ENCODE results near the gene SETD1B. TPM values are rescaled to one million over a fixed set of nuclear protein-coding genes. Genes with fewer than 3 reads are reported as not detected.
A peak's percentile ranks its signal among the peaks of the same experiment; 100 is the strongest.

SETD1B gene
- total RNA-seq, 6 donors from 2014 or later: 9.3 to 47.1 (median 20.4) TPM

DNA sequence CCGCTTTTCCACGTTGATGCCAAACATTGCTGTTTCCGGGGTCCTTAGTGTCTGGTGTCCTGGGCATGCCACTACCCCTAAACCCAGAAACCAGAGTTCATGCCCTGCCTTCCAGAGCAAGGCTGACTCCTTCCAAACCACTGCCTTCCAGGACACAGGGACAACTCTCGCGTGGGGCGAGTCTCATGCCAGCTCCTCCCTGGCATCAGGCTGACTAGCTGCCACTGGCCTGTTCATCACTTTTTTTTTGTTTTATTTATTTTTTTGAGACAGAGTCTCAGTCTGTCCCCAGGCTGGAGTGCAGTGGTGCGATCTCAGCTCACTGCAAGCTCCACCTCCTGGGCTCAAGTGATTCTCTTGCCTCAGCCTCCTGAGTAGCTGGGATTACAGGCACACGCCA, 4.8 kb downstream of the SETD1B start:
- TF ChIP-seq POLR2AphosphoS5 (IDR thresholded peaks at IDR 0.05) (no peak), EP300 (IDR thresholded peaks at IDR 0.05) (no peak)
- TF ChIP-seq, protein P1, sequence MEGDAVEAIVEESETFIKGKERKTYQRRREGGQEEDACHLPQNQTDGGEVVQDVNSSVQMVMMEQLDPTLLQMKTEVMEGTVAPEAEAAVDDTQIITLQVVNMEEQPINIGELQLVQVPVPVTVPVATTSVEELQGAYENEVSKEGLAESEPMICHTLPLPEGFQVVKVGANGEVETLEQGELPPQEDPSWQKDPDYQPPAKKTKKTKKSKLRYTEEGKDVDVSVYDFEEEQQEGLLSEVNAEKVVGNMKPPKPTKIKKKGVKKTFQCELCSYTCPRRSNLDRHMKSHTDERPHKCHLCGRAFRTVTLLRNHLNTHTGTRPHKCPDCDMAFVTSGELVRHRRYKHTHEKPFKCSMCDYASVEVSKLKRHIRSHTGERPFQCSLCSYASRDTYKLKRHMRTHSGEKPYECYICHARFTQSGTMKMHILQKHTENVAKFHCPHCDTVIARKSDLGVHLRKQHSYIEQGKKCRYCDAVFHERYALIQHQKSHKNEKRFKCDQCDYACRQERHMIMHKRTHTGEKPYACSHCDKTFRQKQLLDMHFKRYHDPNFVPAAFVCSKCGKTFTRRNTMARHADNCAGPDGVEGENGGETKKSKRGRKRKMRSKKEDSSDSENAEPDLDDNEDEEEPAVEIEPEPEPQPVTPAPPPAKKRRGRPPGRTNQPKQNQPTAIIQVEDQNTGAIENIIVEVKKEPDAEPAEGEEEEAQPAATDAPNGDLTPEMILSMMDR (IDR thresholded peaks at IDR 0.05): no peak
- H3K9me3 ChIP-seq: no peaks in the 10 kb centered on the region
- H3K27ac ChIP-seq: no peak overlapping the region
- H3K36me3 ChIP-seq: peaks cover 9 to 46% (median 37%) of the 10 kb centered on the region in 4 donors
- no peak overlapping the region for H3K4me3 ChIP-seq
- no peaks in the 10 kb centered on the region for H3K27me3 ChIP-seq
- ATAC-seq (ENCODE audit: low FRiP score in 2 of 2): no peak
- WGBS, 2 donors: 95 to 97% methylated on average over 8 of the region's 8 CpGs
- H3K4me1 ChIP-seq: peaks cover 56 to 71% (median 57%) of the 10 kb centered on the region in 4 donors
- DNase-seq: no peak

DNA sequence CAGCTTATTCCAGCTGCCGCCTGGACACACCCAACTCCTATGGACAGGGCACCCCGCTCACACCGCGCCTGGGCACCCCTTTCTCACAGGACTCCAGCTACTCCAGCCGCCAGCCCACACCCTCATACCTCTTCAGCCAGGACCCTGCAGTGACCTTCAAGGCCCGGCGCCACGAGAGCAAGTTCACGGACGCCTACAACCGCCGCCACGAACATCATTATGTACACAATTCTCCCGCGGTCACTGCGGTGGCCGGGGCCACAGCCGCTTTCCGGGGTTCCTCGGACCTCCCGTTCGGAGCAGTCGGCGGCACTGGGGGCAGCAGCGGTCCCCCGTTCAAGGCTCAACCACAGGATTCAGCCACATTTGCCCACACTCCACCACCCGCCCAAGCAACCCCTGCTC, 5.9 kb downstream of the SETD1B start:
- H3K4me3 ChIP-seq: no peak overlapping the region
- 89 to 92% methylated on average over 9 to 27 of the region's 27 CpGs for WGBS, 2 donors
- ATAC-seq (ENCODE audit: low FRiP score in 2 of 2) (no peak), DNase-seq (peak in 1 of 2 donors; percentile 78)
- H3K27me3 ChIP-seq: no peaks in the 10 kb centered on the region
- peaks cover 12 to 50% (median 44%) of the 10 kb centered on the region in 4 donors for H3K36me3 ChIP-seq
- H3K9me3 ChIP-seq: no peaks in the 10 kb centered on the region
- TF ChIP-seq, protein P1 (IDR thresholded peaks at IDR 0.05): no peak
- TF ChIP-seq POLR2AphosphoS5 (IDR thresholded peaks at IDR 0.05): no peak
- TF ChIP-seq POLR2A (IDR thresholded peaks at IDR 0.05): no peak
- no peak for TF ChIP-seq EP300 (IDR thresholded peaks at IDR 0.05)
- peaks cover 60 to 75% (median 60%) of the 10 kb centered on the region in 4 donors for H3K4me1 ChIP-seq
- no peak overlapping the region for H3K27ac ChIP-seq

DNA sequence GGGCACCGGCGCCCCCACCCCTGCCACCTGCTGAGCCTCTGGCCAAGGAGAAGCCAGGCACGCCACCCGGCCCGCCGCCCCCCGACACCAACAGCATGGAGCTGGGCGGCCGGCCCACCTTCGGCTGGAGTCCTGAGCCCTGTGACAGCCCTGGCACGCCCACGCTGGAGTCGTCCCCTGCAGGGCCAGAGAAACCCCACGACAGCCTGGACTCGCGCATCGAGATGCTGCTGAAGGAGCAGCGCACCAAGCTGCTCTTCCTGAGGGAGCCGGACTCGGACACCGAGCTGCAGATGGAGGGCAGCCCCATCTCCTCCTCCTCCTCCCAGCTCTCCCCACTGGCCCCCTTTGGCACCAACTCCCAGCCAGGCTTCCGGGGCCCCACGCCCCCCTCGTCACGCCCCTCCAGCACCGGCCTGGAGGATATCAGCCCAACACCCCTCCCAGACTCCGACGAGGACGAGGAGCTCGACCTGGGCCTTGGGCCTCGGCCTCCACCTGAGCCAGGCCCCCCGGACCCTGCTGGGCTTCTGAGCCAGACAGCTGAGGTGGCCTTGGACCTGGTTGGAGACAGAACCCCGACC, 6.5 kb downstream of the SETD1B start:
- TF ChIP-seq POLR2AphosphoS5 (IDR thresholded peaks at IDR 0.05): no peak
- no peak for TF ChIP-seq POLR2A (IDR thresholded peaks at IDR 0.05)
- TF ChIP-seq EP300 (IDR thresholded peaks at IDR 0.05): no peak
- TF ChIP-seq, protein P1 (IDR thresholded peaks at IDR 0.05): no peak
- H3K27me3 ChIP-seq: no peaks in the 10 kb centered on the region
- H3K36me3 ChIP-seq: peaks cover 18 to 57% (median 50%) of the 10 kb centered on the region in 4 donors
- WGBS, 2 donors: 67 to 84% methylated on average over 1 to 27 of the region's 33 CpGs
- peaks cover 58 to 72% (median 60%) of the 10 kb centered on the region in 4 donors for H3K4me1 ChIP-seq
- peak overlapping the region in 2 of 4 donors; percentile 19 to 83 for H3K27ac ChIP-seq
- DNase-seq (peak in 1 of 2 donors; percentile 85), ATAC-seq (ENCODE audit: low FRiP score in 2 of 2) (no peak)
- H3K4me3 ChIP-seq: peak overlapping the region in 1 of 4 donors; percentile 67
- no peaks in the 10 kb centered on the region for H3K9me3 ChIP-seq

DNA sequence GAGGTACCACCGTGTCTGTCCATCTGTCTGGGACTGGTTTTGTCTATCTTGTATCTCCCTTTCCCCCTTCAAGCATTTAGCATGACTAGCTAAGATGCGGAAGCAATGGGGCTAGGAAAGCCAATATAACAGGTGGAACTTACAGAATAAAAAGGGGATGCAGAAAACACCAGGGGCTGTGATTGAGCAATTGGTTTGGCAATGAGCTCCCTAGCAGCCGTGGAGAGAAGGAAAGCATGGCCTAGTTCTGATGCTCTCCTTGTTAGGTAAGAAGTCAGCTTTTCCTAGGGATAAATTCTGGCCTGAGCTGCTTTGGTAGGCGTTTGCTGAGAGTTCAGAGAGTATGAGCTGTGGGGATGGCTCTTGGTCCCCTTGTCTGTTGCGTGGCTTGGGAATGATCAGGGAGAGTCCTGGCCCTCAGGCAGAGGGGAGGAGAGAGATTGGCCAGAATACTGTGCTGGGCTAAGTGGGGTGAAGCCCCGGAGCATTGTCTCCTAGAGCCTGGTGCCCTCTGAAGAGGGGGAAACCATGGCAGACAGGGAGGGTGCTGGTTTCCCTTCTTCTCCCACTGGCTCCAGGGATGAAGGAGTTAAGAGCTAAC, 7.1 kb downstream of the SETD1B start:
- Histone ChIP-seq H3K36me3 (peaks cover 20 to 63% (median 53%) of the 10 kb centered on the region in 4 donors), H3K4me1 (peaks cover 52 to 66% (median 55%) of the 10 kb centered on the region in 4 donors), H3K27ac (peak overlapping the region in 3 of 4 donors; percentile 78 to 83 (median 78)), H3K9me3 (no peaks in the 10 kb centered on the region), H3K4me3 (peak overlapping the region in 2 of 4 donors; percentile 67 to 72), H3K27me3 (no peaks in the 10 kb centered on the region)
- TF ChIP-seq, protein P1 (IDR thresholded peaks at IDR 0.05): no peak
- no peak for TF ChIP-seq EP300 (IDR thresholded peaks at IDR 0.05)
- TF ChIP-seq POLR2A (IDR thresholded peaks at IDR 0.05): no peak
- no peak for TF ChIP-seq POLR2AphosphoS5 (IDR thresholded peaks at IDR 0.05)
- DNase-seq (no peak), ATAC-seq (ENCODE audit: low FRiP score in 2 of 2) (no peak)
- 53 to 61% methylated on average over 6 of the region's 6 CpGs for WGBS, 2 donors
